Left renal pelvis (tissue), 4 donors: ENCODE results near the gene DPH6. TPM values are rescaled to one million over a fixed set of nuclear protein-coding genes. Genes with fewer than 3 reads are reported as not detected.

ENCODE experiments used
- DNase-seq, 4 donors: peaks; one replicate each; pipeline ENCODE4 v3.0.0-alpha.2; 2013; ENCODE audit warnings: low read depth in 4 of 4, low spot score in 3 of 4
- polyA plus RNA-seq, 4 donors: library from polyadenylated mRNA; unstranded; fragments of 120-200 nt; gene quantifications; one replicate each; pipeline ENCODE4 v1.2.1, GENCODE V29; 2013; ENCODE audit not compliant: insufficient read length in 4 of 4

The DPH6 gene
- polyA plus RNA-seq, 4 donors = 18.3 to 31.8 (median 20.5) TPM

DNA sequence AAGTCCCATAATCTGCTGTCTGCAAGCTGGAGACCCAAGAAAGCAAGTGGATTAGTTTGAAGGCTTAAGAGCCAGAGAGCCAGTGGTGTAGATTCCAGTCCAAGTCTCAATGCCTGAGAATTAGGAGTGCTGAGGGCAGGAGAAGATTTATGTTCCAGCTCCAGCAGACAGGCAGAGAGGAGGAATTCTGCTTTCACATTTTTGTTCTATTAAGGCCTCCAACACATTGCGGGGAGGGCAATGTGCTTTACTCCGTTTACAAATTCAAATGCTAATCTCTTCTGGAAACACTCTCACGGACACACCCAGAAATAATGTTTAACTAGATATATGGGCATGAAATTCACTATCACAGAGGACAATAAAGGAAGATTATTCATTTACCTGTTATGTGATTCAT, 54.0 kb downstream of the DPH6 start:
- DNase-seq = no peak

DNA sequence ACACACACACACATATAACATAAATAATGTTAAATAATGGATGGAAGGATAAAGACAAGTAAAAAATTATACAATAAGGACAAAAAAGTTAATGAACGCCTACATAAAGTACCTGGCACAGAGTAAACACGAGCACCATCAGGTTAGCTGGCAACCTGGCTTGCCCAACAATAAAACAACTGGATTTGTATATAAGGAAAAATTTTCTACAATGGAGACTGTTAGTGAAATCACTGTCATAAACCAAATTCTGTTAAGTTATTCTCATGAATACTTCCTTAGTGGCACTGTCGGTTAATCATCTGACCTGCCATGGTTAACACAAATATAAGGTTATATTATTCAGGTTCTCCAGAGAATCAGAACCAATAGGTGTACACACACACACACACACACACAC, 54.8 kb downstream of the DPH6 start:
- DNase-seq = no peak

- DNase-seq = no peak
Observed at GRCh38 chr15:35490511-35490910, 55.5 kb downstream of the DPH6 start.

- no peak for DNase-seq
Observed at GRCh38 chr15:35487417-35487816, 58.5 kb downstream of the DPH6 start.

GRCh38 chr15:35486296-35486695, 59.7 kb downstream of the DPH6 start:
- no peak for DNase-seq

DNA sequence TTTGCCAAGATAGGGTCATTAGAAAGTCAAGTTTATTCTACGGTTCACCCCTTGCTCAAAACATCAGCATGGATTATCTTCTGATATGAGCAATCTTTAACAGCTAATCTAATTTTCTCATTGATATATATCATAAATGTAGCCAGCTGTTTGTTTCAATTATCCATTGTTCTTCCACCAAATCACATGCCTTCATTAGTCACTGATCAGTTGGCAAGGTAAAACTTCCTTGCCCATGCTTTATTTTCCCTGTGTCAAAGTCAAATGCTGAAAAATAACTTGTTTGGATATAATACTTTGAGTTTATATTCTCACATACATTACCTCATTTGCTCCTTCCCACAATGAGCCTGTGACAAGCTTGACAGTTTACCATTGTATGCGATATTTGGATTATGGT, 60.6 kb downstream of the DPH6 start:
- DNase-seq = no peak

DNA sequence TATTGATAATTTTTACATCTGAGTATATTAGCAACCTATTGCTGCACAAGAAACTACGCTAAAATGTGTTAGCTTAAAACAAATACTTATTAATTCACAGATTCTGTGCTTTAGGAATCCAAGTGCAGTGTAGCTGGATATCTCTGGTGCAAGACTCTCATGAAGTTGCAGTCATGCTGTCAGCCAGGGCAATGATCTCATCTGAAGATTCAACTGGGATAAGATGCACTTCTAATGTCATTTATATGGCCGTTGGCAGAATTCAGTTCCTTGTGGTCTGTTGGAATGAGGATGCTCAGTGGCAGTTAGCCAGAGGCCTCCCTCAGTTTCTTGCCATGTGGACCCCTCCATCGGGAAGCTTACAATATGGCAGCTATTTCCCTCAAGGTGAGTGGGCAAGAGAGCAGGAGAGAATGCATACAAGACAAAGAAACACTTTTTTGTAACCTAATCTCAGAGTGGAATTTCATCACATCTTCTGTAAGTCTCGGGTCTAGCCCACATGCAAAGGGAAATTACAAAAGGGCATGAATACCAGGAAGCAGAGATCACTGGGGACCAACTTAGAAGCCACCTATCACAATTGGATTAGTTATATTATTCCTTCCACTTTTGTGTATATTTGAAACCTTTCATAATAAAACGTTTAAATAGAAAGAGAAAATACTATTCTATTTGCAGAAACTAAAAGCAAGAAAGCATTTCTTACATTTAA, 61.6 kb downstream of the DPH6 start:
- no peak for DNase-seq

- DNase-seq = no peak
Observed at GRCh38 chr15:35481992-35482391, 64.0 kb downstream of the DPH6 start.

DNA sequence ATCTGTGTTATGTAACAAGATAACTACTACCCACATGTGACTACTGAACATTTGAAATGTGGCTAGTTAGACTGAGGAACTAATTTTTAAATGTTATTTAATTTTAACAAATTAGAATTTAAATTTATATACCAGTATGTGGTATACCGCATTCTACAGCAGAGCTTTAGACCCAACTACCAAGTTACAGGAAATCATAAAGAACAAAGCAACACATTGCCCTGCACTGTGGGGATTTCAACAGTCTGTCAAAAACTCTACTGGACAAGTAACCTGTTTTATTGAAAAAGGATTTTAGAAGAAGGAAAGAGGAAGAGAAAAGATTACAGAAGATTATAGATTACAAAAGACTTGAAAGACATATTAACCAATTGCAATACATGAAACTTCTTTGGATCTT, 64.9 kb downstream of the DPH6 start:
- no peak for DNase-seq

DNA sequence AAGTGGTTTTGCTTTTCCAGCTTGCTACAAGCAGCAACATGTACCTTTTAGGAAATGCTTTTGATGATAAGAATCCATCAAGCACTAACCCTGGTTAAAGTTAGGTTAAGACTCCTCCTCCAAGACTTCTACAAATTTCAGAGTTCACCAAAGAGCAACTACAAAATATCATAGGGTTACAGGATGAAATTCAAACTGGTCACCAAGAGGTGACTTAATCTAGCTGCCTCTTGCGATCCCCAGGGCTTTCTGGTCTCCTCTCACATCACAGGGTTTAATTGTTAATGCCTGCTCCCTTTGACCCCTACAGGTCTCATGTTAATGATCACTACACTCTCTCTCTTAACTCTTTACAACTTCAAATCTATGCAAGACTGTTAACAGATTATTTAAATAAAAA, 66.5 kb downstream of the DPH6 start:
- DNase-seq = no peak

DNA sequence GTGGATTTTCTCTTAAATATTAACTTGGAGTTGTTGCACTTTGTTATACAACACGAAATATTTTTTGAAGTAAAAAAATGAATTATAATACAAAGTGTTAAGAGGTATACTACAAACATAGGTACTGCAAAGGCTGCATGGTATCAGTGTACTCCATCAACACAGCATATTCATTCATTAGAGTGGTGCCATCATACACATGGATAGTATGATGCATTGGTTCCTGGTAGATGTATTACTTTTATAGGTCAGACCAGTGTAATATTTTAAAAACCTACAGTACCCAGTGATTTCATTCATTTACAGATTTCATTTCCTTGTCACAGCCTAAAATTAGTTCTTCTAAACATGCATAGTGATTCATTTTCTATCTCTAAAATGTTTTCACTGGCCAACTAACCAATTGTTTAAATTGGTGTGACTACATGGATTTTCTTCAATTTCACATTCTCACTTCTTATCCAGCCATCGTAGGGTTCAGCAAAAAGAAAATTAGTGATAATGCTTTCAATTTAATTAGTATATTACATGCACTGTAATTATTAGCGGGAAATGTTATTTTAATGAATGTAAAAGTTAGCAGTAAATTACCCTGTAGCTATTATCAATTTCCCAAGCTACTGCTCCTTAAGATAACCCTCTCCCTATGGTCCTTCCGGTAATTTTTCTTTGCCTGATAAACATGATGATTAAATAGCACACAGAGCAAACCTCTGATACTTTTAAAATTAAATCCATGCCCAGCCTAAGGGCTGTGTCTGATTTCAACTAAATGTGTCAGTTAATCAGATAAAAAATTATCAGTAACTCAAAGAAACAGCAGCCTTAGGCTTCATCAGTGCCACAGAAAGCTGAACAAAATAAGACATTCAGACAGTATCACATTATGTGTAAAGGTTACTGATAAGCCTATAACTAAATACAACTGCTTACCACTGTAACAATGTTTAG, 68.4 kb downstream of the DPH6 start:
- DNase-seq = no peak

- DNase-seq = no peak
Observed at GRCh38 chr15:35471024-35471423, 74.9 kb downstream of the DPH6 start.

- DNase-seq = no peak
Observed at GRCh38 chr15:35470441-35470840, 75.5 kb downstream of the DPH6 start.

- no peak for DNase-seq
Observed at GRCh38 chr15:35466476-35466875, 79.5 kb downstream of the DPH6 start.

DNA sequence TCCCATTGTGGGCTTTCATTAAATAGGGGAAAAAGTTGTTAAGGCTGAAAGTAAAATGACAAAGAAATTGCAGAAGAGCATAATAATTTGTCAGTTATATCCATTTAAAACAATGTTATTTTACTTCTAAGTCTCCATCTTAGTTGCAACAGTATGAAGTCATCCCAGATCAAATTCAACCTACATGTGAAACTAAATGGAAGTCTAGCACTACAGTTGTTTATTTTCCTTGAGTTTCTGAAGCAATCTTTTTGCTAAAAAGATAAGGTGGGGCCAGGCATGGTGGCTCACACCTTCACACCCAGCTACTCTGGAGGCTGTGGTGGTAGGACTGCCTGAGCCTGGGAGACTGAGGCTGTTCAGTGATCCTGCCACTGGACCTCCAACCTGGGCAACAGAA, 80.2 kb downstream of the DPH6 start:
- no peak for DNase-seq

- DNase-seq = no peak
Observed at GRCh38 chr15:35460616-35461015, 85.3 kb downstream of the DPH6 start.

GRCh38 chr15:35458176-35458856, 87.6 kb downstream of the DPH6 start:
- no peak for DNase-seq

- DNase-seq = no peak
Observed at GRCh38 chr15:35455201-35455600, 90.8 kb downstream of the DPH6 start.

DNA sequence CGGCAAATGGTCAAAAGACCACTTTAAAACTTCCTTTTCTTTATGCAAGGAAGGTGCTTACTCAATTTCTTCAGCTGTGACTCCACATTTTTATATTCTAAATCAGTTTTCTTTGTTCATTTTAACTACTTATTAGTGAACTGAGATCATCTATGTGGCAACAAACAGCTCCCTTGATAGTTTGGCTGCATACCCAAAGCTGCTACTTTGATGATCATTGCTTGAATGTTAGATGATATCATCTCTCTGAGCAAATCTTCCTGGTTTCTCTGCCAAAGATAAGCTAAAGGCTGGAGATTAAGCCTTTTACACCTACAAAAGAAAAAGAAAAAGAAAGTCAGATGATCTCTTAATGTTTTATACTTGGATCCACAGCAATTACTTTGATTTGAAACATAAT, 95.5 kb downstream of the DPH6 start:
- no peak for DNase-seq

GRCh38 chr15:35448294-35448693, 97.7 kb downstream of the DPH6 start:
- DNase-seq = no peak

- no peak for DNase-seq
Observed at GRCh38 chr15:35445891-35446290, 100.1 kb downstream of the DPH6 start.
